GM19372 (cell line): ENCODE results near the gene TBCEL.
"Not testable (repeated sequence)": the region's sequence is repeated elsewhere in the genome, so short reads cannot be mapped to it uniquely, and the experiment has no call there.

ENCODE experiments used
- ATAC-seq: cut with Tn5 transposase; IDR thresholded peaks from one replicate; pipeline ENCODE4 v1.9.1; 2021; ENCODE audit warnings: mild to moderate bottlenecking, low read depth, moderate library complexity; ENCODE audit not compliant: unreplicated experiment

TBCEL gene

GRCh38 chr11:121024989-121025388 is 1.1 kb downstream of the TBCEL start:
- no peak for ATAC-seq

GRCh38 chr11:121029153-121029552 is 5.3 kb downstream of the TBCEL start:
- ATAC-seq: no peak

- ATAC-seq: no peak
These were observed 6.0 kb downstream of the TBCEL start for GRCh38 chr11:121029813-121030445.

- no peak for ATAC-seq
These were observed 7.3 kb downstream of the TBCEL start for GRCh38 chr11:121031167-121031566.

GRCh38 chr11:121031648-121032047 is 7.7 kb downstream of the TBCEL start:
- ATAC-seq: not testable (repeated sequence)

- no peak for ATAC-seq
These were observed 8.6 kb downstream of the TBCEL start for GRCh38 chr11:121032546-121032945.

GRCh38 chr11:121033635-121034034 is 9.7 kb downstream of the TBCEL start:
- ATAC-seq: no peak

GRCh38 chr11:121035169-121035755 is 11.4 kb downstream of the TBCEL start:
- ATAC-seq: no peak

GRCh38 chr11:121035780-121036179 is 11.9 kb downstream of the TBCEL start:
- no peak for ATAC-seq

- ATAC-seq: no peak
These were observed 13.1 kb downstream of the TBCEL start for GRCh38 chr11:121037016-121037415.

GRCh38 chr11:121038648-121039409 is 14.9 kb downstream of the TBCEL start:
- no peak for ATAC-seq

- ATAC-seq: no peak
These were observed 16.2 kb downstream of the TBCEL start for GRCh38 chr11:121039971-121040613.

- no peak for ATAC-seq
These were observed 16.7 kb downstream of the TBCEL start for GRCh38 chr11:121040614-121041002.

- no peak for ATAC-seq
These were observed 17.2 kb downstream of the TBCEL start for GRCh38 chr11:121041072-121041471.

- ATAC-seq: no peak
These were observed 18.4 kb downstream of the TBCEL start for GRCh38 chr11:121042296-121042695.

- no peak for ATAC-seq
These were observed 24.0 kb downstream of the TBCEL start for GRCh38 chr11:121047926-121048325.

GRCh38 chr11:121048464-121049233 is 24.7 kb downstream of the TBCEL start:
- ATAC-seq: no peak

GRCh38 chr11:121053244-121053643 is 29.3 kb downstream of the TBCEL start:
- no peak for ATAC-seq

- ATAC-seq: no peak
These were observed 30.4 kb downstream of the TBCEL start for GRCh38 chr11:121054266-121054665.

GRCh38 chr11:121055076-121055475 is 31.2 kb downstream of the TBCEL start:
- ATAC-seq: no peak

GRCh38 chr11:121057922-121058321 is 34.0 kb downstream of the TBCEL start:
- ATAC-seq: no peak
